H1 (cell line): ENCODE measurements around the gene FGF12. TPM values are rescaled to one million over a fixed set of nuclear protein-coding genes. Genes with fewer than 3 reads are reported as not detected.

Experiments
- CTCF ChIA-PET: fragments of 300-600 bp; sonication (Branson Sonifier 250); formaldehyde crosslinking; loops from one replicate; lab custom pipeline; 2021; ENCODE audit not compliant: partially characterized antibody; lab: Charles Lee
- POLR2A ChIA-PET: fragments of 300-600 bp; sonication (Branson Sonifier 250); formaldehyde crosslinking; loops from one replicate; lab custom pipeline; 2021; ENCODE audit warnings: inconsistent platforms; ENCODE audit not compliant: partially characterized antibody; lab: Charles Lee
- DNase-seq, 2 experiments: peaks; one replicate each; pipeline versions ENCODE4 v3.0.0 to v3.0.0-alpha.2; 2010 to 2022; ENCODE audit warnings: low spot score in 2 of 2, low read depth in 1 of 2, mixed read lengths in 1 of 2
- FAIRE-seq: peaks from 2 replicates; lab custom pipeline; 2011; peaks lifted over from hg19 to GRCh38; lab: Jason Lieb, UNC
- H2AFZ ChIP-seq: 2 replicates; pipeline ENCODE4 v1.8.1; 2012; ENCODE audit warnings: low read length, inconsistent platforms
- H2AK5ac ChIP-seq: 2 replicates; pipeline ENCODE4 v1.6.1; 2013; ENCODE audit warnings: low read depth, low read length
- H2BK120ac ChIP-seq: replicated peaks from 2 replicates; pipeline ENCODE3; 2013; ENCODE audit warnings: low read depth, low read length, inconsistent platforms
- H2BK12ac ChIP-seq: 2 replicates; pipeline ENCODE4 v1.6.1; 2013; ENCODE audit warnings: low read depth, low read length
- H2BK15ac ChIP-seq: 2 replicates; pipeline ENCODE4 v1.6.1; 2013; ENCODE audit warnings: low read length
- H2BK20ac ChIP-seq: 2 replicates; pipeline ENCODE4 v1.6.1; 2013; ENCODE audit warnings: low read length
- H2BK5ac ChIP-seq: 2 replicates; pipeline ENCODE4 v1.6.1; 2013; ENCODE audit warnings: low read depth, low read length
- H3K14ac ChIP-seq: 2 replicates; pipeline ENCODE4 v1.6.1; 2013; ENCODE audit warnings: inconsistent platforms; ENCODE audit not compliant: insufficient read length
- H3K18ac ChIP-seq: 2 replicates; pipeline ENCODE4 v1.6.1; 2013; ENCODE audit warnings: low read length; ENCODE audit errors: extremely low read depth
- H3K23ac ChIP-seq: 2 replicates; pipeline ENCODE4 v1.6.1; 2013; ENCODE audit warnings: inconsistent platforms; ENCODE audit not compliant: insufficient read length
- H3K23me2 ChIP-seq: 2 replicates; pipeline ENCODE4 v1.6.1; 2013; ENCODE audit warnings: low read depth, low read length
- H3K27ac ChIP-seq: 2 replicates; pipeline ENCODE4 v1.6.1; 2011; ENCODE audit warnings: low read depth, low read length, inconsistent platforms
- H3K27me3 ChIP-seq, 4 experiments: replicated peaks in 1 of 4; 1 replicate in 1 of 4; 2 replicates in 3 of 4; pipeline versions ENCODE4 v1.6.1 to v1.8.1; 2011 to 2013; ENCODE audit warnings: low read length in 3 of 4, mild to moderate bottlenecking in 3 of 4, inconsistent platforms in 2 of 4, mixed read lengths in 2 of 4, moderate library complexity in 1 of 4; ENCODE audit not compliant: control insufficient read depth in 3 of 4, insufficient read depth in 3 of 4; ENCODE audit errors: extremely low read depth in 1 of 4
- H3K36me3 ChIP-seq, 4 experiments: 2 replicates each; pipeline versions ENCODE4 v1.6.1 to v1.8.1; 2011 to 2013; ENCODE audit warnings: mild to moderate bottlenecking in 4 of 4, low read length in 3 of 4, moderate library complexity in 2 of 4, control low read depth in 1 of 4, inconsistent platforms in 1 of 4; ENCODE audit not compliant: insufficient read depth in 4 of 4, control insufficient read depth in 2 of 4
- H3K4ac ChIP-seq: replicated peaks from 2 replicates; pipeline ENCODE3; 2013; ENCODE audit warnings: low read length, low read depth, mixed read lengths, inconsistent platforms; ENCODE audit not compliant: insufficient read length
- H3K4me1 ChIP-seq, 4 experiments: replicated peaks in 1 of 4; 1 replicate in 1 of 4; 2 replicates in 3 of 4; pipeline versions ENCODE4 v1.6.1 to v1.8.1; 2011 to 2013; ENCODE audit warnings: low read length in 3 of 4, inconsistent platforms in 2 of 4, mixed read lengths in 1 of 4; ENCODE audit not compliant: insufficient read depth in 4 of 4, control insufficient read depth in 3 of 4
- H3K4me2 ChIP-seq, 2 experiments: 2 replicates each; pipeline versions ENCODE4 v1.6.1 to v1.8.1; 2011 to 2013; ENCODE audit warnings: low read depth in 2 of 2, low read length in 2 of 2, control low read depth in 1 of 2, inconsistent platforms in 1 of 2, mild to moderate bottlenecking in 1 of 2; ENCODE audit not compliant: insufficient read depth in 1 of 2
- H3K4me3 ChIP-seq, 4 experiments: fragments of 200-600, 300-600 bp in 1 of 4; sonication (generic), shearing (Covaris generic), sonication (Bioruptor Twin) in 1 of 4; 2 replicates each; pipeline versions ENCODE4 v1.5.1 to v1.8.1; 2011 to 2016; ENCODE audit warnings: low read length in 4 of 4, low read depth in 3 of 4, control low read depth in 2 of 4, inconsistent platforms in 2 of 4, mild to moderate bottlenecking in 2 of 4, mixed read lengths in 1 of 4, moderate library complexity in 1 of 4; ENCODE audit not compliant: insufficient read depth in 2 of 4; ENCODE audit errors: extremely low read depth in 1 of 4
- H3K56ac ChIP-seq: replicated peaks from 2 replicates; pipeline ENCODE3; 2013; ENCODE audit warnings: low read depth, mild to moderate bottlenecking, mixed read lengths, low read length, inconsistent platforms; ENCODE audit not compliant: insufficient read length
- H3K79me1 ChIP-seq: 2 replicates; pipeline ENCODE4 v1.6.1; 2013; ENCODE audit warnings: low read depth, low read length, control low read depth
- H3K79me2 ChIP-seq, 2 experiments: 2 replicates each; pipeline versions ENCODE4 v1.6.1 to v1.8.1; 2012 to 2013; ENCODE audit warnings: low read length in 2 of 2, mild to moderate bottlenecking in 2 of 2, inconsistent platforms in 1 of 2; ENCODE audit not compliant: insufficient read depth in 2 of 2, control insufficient read depth in 1 of 2
- H3K9ac ChIP-seq, 4 experiments: replicated peaks in 1 of 4; 1 replicate in 1 of 4; 2 replicates in 3 of 4; pipeline versions ENCODE4 v1.6.1 to v1.8.1; 2011 to 2013; ENCODE audit warnings: low read depth in 3 of 4, low read length in 3 of 4, control low read depth in 2 of 4, mild to moderate bottlenecking in 2 of 4, moderate library complexity in 2 of 4, inconsistent platforms in 1 of 4; ENCODE audit errors: extremely low read depth in 1 of 4
- H3K9me3 ChIP-seq, 2 experiments: 2 replicates each; pipeline versions ENCODE4 v1.6.1 to v1.8.1; 2012 to 2013; ENCODE audit warnings: mild to moderate bottlenecking in 2 of 2, moderate library complexity in 2 of 2, control low read depth in 1 of 2, inconsistent platforms in 1 of 2, low read depth in 1 of 2, low read length in 1 of 2, mixed read lengths in 1 of 2; ENCODE audit not compliant: insufficient read depth in 2 of 2
- H4K20me1 ChIP-seq, 2 experiments: replicated peaks in 1 of 2; 2 replicates each; pipeline versions ENCODE3 to v1.8.1; 2011 to 2013; ENCODE audit warnings: inconsistent platforms in 2 of 2, low read length in 2 of 2, mild to moderate bottlenecking in 1 of 2; ENCODE audit not compliant: insufficient read depth in 2 of 2, control insufficient read depth in 1 of 2
- H4K5ac ChIP-seq: 2 replicates; pipeline ENCODE4 v1.6.1; 2013; ENCODE audit warnings: low read length, low read depth, mixed read lengths, inconsistent platforms; ENCODE audit not compliant: insufficient read length
- H4K8ac ChIP-seq: 2 replicates; pipeline ENCODE4 v1.8.0; 2013; ENCODE audit warnings: mild to moderate bottlenecking, moderate library complexity, low read length, inconsistent platforms; ENCODE audit not compliant: insufficient read depth; ENCODE audit errors: extremely low read depth
- H4K91ac ChIP-seq: replicated peaks from 2 replicates; pipeline ENCODE3; 2013; ENCODE audit warnings: low read length, mixed read lengths, inconsistent platforms; ENCODE audit not compliant: insufficient read length
- ATF2 ChIP-seq: IDR thresholded peaks from 2 replicates; pipeline ENCODE4 v1.6.1; 2012; ENCODE audit warnings: low read length, inconsistent platforms
- CTCF ChIP-seq, 3 experiments: IDR thresholded peaks; 1 replicate in 2 of 3; 2 replicates in 1 of 3; pipeline versions ENCODE4 v1.5.1 to v1.6.1; 2011; ENCODE audit warnings: low read length in 3 of 3, mild to moderate bottlenecking in 3 of 3, inconsistent platforms in 2 of 3, low read depth in 1 of 3, moderate library complexity in 1 of 3; ENCODE audit not compliant: insufficient read depth in 1 of 3; ENCODE audit errors: control extremely low read depth in 1 of 3
- JUN ChIP-seq: IDR thresholded peaks from 2 replicates; pipeline ENCODE4 v1.6.1; 2011; ENCODE audit warnings: low read depth, mild to moderate bottlenecking, improper control_type of control experiment, low read length
- MAFK ChIP-seq: IDR thresholded peaks from 2 replicates; pipeline ENCODE4 v1.6.1; 2012; ENCODE audit warnings: low read depth, mild to moderate bottlenecking, improper control_type of control experiment, low read length
- RFX5 ChIP-seq: IDR thresholded peaks from 2 replicates; pipeline ENCODE4 v1.6.1; 2011; ENCODE audit warnings: low read depth, low read length, improper control_type of control experiment, borderline replicate concordance
- SP4 ChIP-seq: IDR thresholded peaks from 2 replicates; pipeline ENCODE4 v1.6.1; 2012; ENCODE audit warnings: low read length, inconsistent platforms
- TAF1 ChIP-seq: IDR thresholded peaks from 2 replicates; pipeline ENCODE4 v1.6.1; 2011; ENCODE audit warnings: mild to moderate bottlenecking, low read depth, low read length
- USF2 ChIP-seq: IDR thresholded peaks from 2 replicates; pipeline ENCODE4 v1.6.1; 2011; ENCODE audit warnings: low read length, improper control_type of control experiment
- WGBS, 2 experiments: shearing (Covaris generic) in 1 of 2; methylation state at CpG; one replicate each; pipeline versions ENCODE4 v1.1.6 to v1.1.7; 2013 to 2015; ENCODE audit warnings: low lambda C conversion rate in 2 of 2, mixed read lengths in 2 of 2, inconsistent platforms in 1 of 2, low coverage in 1 of 2, missing lambda C conversion rate in 1 of 2; ENCODE audit not compliant: insufficient replicate concordance in 2 of 2, insufficient coverage in 1 of 2, insufficient read length in 1 of 2; ENCODE audit errors: extremely low coverage in 1 of 2, missing lambda C conversion rate in 1 of 2; 5-methylcytosine and 5-hydroxymethylcytosine counted together
- polyA plus RNA-seq, 7 experiments: library from polyadenylated mRNA; depleted of rRNA in 3 of 7; stranded (reverse) in 5 of 7; unstranded in 2 of 7; fragments of >200 nt in 5 of 7; fragments of 200-250 nt in 2 of 7; gene quantifications; 1 replicate in 5 of 7; 2 replicates in 1 of 7; 4 replicates in 1 of 7; pipeline versions ENCODE4 v1.2.1 to v1.2.3, GENCODE V29; 2011 to 2013; ENCODE audit warnings: missing spikeins in 2 of 7, mixed read lengths in 2 of 7
- total RNA-seq: library from RNA; stranded (reverse); fragmentation: NEBNext Ultra II Directional; extraction: Animal tissue kit (Norgen Biotek cat#: 25700); gene quantifications from 2 replicates; pipeline ENCODE4 v1.2.1, GENCODE V29; 2021

Gene FGF12
- total and polyA plus RNA-seq, 2 of the 8 experiments (the other 6 are each of a cell fraction or from before 2014, with no cell fraction given) = 4.1 to 16.6 TPM

GRCh38 chr3:192187485-192188051 lies 539.8 kb downstream of the FGF12 start:
- no peak for DNase-seq
- H3K14ac ChIP-seq = no peak overlapping the region
- TF ChIP-seq USF2 (no peak), TAF1 (no peak), JUN (no peak), SP4 (no peak), ATF2 (no peak), CTCF (IDR thresholded peaks at IDR 0.05; ENCODE audit: control extremely low read depth in 1 of 3, insufficient read depth in 1 of 3, low read depth in 1 of 3, low read length in 3 of 3) (no peak), RFX5 (no peak), MAFK (no peak)

More at GRCh38 chr3:192187485-192188051, 539.8 kb downstream of the FGF12 start:
- no peak overlapping the region for H3K27ac ChIP-seq
- no peak overlapping the region for H2BK12ac ChIP-seq
- no peak overlapping the region for H2AK5ac ChIP-seq
- H2BK20ac ChIP-seq = no peak overlapping the region
- no peak overlapping the region for H4K91ac ChIP-seq
- 66% methylated on average over 4 of the region's 4 CpGs; no CpG with 5 or more reads in 1 of the 2 experiments for WGBS, 2 experiments
- no peak overlapping the region for H3K18ac ChIP-seq
- H2BK5ac ChIP-seq = no peak overlapping the region
- H4K5ac ChIP-seq = no peak overlapping the region
- H3K36me3 ChIP-seq = no peaks in the 10 kb centered on the region
- H3K79me1 ChIP-seq = no peaks in the 10 kb centered on the region
- H3K79me2 ChIP-seq = no peaks in the 10 kb centered on the region
- H2AFZ ChIP-seq = no peak overlapping the region
- FAIRE-seq = no peak
- CTCF ChIA-PET = interaction anchor here (0.6 to 3.9 kb wide), 26 partner anchors 11 to 1609 kb away, joined by 3 to 23 read pairs (median 3); no protein-coding TSS in a partner anchor
- no peak overlapping the region for H3K4me3 ChIP-seq
- no peaks in the 10 kb centered on the region for H3K23me2 ChIP-seq
- H2BK15ac ChIP-seq = no peak overlapping the region
- H2BK120ac ChIP-seq = no peak overlapping the region
- H3K27me3 ChIP-seq = peaks cover 0 to 1% (median 0%) of the 10 kb centered on the region in 4 experiments; a peak in 2 of 7 replicates
- no peaks in the 10 kb centered on the region for H4K20me1 ChIP-seq
- no peak overlapping the region for H3K23ac ChIP-seq
- no peaks in the 10 kb centered on the region for H3K9me3 ChIP-seq
- no peak overlapping the region for H3K56ac ChIP-seq
- no peak overlapping the region for H3K9ac ChIP-seq
- H3K4me1 ChIP-seq = peaks cover 0 to 3% (median 0%) of the 10 kb centered on the region in 4 experiments; a peak in 1 of 7 replicates
- no peak overlapping the region for H4K8ac ChIP-seq
- H3K4me2 ChIP-seq = no peak overlapping the region
- H3K4ac ChIP-seq = no peak overlapping the region
- POLR2A ChIA-PET = no interaction called here
